Fibroblast of villous mesenchyme (primary cell): ENCODE measurements around the gene CFAP57. TPM values are rescaled to one million over a fixed set of nuclear protein-coding genes. Genes with fewer than 3 reads are reported as not detected.

Experiments
- DNase-seq: peaks from one replicate; pipeline ENCODE4 v3.0.0-alpha.2; 2010; ENCODE audit warnings: low read depth
- H3K4me3 ChIP-seq: 2 replicates; pipeline ENCODE4 v1.5.1; 2011; ENCODE audit warnings: low read depth, mild to moderate bottlenecking, low read length
- CTCF ChIP-seq: IDR thresholded peaks from 2 replicates; pipeline ENCODE4 v1.5.1; 2012; ENCODE audit warnings: low read depth, mild to moderate bottlenecking, low read length; ENCODE audit not compliant: insufficient read depth
- total RNA-seq: library from RNA; depleted of rRNA; stranded (reverse); fragments of >200 nt; gene quantifications from 2 replicates; pipeline ENCODE4 v1.2.3, GENCODE V29; 2012

CFAP57 gene
- total RNA-seq, 1 donor: under 0.01 TPM

GRCh38 chr1:43147625-43148327 is 24.4 kb upstream of the CFAP57 start:
- DNase-seq: peak; percentile 79
- peak overlapping the region; percentile 56 for H3K4me3 ChIP-seq
- TF ChIP-seq CTCF: no peak

- no peak for DNase-seq
- no peak for TF ChIP-seq CTCF
- no peak overlapping the region for H3K4me3 ChIP-seq
Observed at GRCh38 chr1:43149889-43150288, 22.2 kb upstream of the CFAP57 start.

- DNase-seq: no peak
- no peak overlapping the region for H3K4me3 ChIP-seq
- TF ChIP-seq CTCF: no peak
Observed at GRCh38 chr1:43152866-43153265, 19.3 kb upstream of the CFAP57 start.

GRCh38 chr1:43153443-43153842 is 18.7 kb upstream of the CFAP57 start:
- no peak overlapping the region for H3K4me3 ChIP-seq
- DNase-seq: no peak
- no peak for TF ChIP-seq CTCF

- H3K4me3 ChIP-seq: no peak overlapping the region
Observed at GRCh38 chr1:43156026-43156425, 16.1 kb upstream of the CFAP57 start.

GRCh38 chr1:43165162-43165561 is 7.0 kb upstream of the CFAP57 start:
- H3K4me3 ChIP-seq: no peak overlapping the region
- no peak for DNase-seq
- no peak for TF ChIP-seq CTCF

More at GRCh38 chr1:43156026-43156425, 16.1 kb upstream of the CFAP57 start:
- no peak for TF ChIP-seq CTCF
- no peak for DNase-seq

GRCh38 chr1:43165765-43166164 is 6.4 kb upstream of the CFAP57 start:
- no peak for TF ChIP-seq CTCF
- H3K4me3 ChIP-seq: no peak overlapping the region

More at GRCh38 chr1:43165765-43166164, 6.4 kb upstream of the CFAP57 start:
- no peak for DNase-seq
